Stimulated activated CD8-positive, alpha-beta memory T cell treated with anti-CD3 and anti-CD28 coated beads, Interleukin-12 subunit alpha, Interleukin-12 subunit beta, amount 100 ng/mL, for 24 hours (primary cell): Measurements from ENCODE around the gene KPTN.
A peak's percentile ranks its signal among the peaks of the same experiment; 100 is the strongest.

ENCODE experiments used
- DNase-seq: peaks from one replicate; pipeline ENCODE4 v3.0.0-alpha.2; 2020; ENCODE audit errors: extremely low read depth

KPTN gene

DNA sequence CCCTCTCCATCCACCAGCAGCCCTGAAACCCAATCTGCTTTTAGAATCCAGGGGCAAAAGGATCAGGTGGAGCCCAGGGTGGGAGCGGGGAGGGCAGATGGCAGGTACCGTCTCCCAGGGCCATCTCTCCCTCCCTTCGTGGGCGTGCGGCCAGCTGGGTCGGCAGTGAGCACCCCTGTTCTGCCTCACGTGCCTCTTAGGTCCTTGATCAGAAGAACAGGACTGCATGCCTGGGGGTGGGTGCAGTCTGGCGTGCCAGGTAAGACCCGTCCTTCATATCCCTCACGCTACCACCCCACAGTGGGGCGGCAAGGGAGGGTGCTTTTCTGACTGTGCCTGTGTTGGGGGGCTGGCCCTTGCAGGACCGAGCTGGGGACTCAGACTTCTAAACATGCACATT, 14.3 kb downstream of the KPTN start:
- no peak for DNase-seq

GRCh38 chr19:47469363-47469700, 14.7 kb downstream of the KPTN start:
- DNase-seq, result no peak

GRCh38 chr19:47467914-47468313, 16.1 kb downstream of the KPTN start:
- no peak for DNase-seq

DNA sequence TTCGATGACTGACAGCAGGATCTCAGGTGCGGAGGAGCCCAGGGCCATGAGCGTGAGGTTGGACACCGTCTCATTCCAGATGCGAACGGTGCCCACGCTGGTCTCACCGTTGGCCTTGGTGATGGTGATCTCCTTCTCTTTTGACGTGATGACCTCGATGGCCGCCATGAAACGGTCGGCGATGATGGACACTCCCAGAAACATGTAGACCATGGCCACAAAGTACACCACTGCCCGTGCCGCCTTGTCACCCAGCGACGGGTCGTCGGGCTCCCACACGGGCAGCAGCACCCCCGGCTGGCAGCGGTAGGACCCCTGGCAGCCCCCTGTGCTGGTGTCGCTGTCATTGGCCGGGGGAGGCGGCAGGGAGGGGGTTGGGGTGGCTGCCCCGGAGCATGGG, 18.1 kb downstream of the KPTN start:
- DNase-seq, result no peak

DNA sequence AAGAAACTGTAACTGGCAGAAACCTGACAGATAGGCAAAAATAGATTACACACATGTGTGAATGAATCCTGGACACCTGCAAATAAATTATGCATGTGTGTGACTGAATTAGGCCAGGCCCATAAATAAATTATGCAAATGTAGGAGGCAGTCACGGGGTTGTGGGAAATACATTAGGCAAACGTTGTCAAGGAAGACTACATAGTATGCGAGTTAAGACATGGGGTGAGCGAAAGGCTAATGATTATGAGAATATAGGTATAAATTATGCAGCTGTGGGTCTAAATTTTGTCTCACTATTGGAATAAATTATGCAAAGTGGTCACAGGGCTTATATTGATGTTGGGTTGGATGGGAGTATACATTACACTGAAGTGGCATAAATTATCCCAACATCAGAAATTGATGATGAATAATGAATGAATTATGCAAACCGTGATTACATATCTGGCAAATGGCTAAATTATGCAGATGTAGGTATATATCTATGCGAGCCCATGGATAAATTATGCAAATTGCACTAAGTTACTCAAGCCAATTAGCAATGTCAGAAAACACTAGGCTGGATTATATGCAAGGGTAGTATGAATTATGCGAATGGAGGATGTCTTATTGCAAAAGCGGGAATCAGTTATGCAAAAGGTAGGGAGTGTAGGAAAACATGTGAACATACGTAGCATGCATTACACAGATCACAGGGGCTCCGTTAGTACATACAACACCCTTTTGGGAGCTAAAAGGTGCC, 19.2 kb downstream of the KPTN start:
- DNase-seq, result no peak

GRCh38 chr19:47461876-47462275, 22.1 kb downstream of the KPTN start:
- DNase-seq, result no peak

DNA sequence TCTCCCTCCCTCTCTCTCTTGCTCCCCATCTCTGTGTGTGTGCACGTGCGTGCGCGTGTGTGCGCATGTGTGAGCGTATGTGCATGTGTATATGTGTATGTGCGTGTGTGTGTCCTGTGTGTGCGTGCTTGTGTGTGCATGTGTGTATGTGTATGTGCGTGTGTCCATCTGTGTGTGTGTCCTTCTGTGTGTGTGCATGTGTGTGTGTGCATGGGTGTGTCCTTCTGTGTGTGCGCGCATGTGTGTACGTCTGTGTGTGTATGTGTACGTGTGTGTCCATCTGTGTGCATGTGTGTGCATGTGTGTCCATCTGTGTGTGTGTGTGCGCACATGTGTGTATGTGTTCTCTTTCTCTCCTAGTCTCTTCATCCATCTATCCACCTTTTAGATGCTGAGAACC, 24.5 kb downstream of the KPTN start:
- no peak for DNase-seq

GRCh38 chr19:47458672-47459071, 25.3 kb downstream of the KPTN start:
- DNase-seq, result no peak

DNA sequence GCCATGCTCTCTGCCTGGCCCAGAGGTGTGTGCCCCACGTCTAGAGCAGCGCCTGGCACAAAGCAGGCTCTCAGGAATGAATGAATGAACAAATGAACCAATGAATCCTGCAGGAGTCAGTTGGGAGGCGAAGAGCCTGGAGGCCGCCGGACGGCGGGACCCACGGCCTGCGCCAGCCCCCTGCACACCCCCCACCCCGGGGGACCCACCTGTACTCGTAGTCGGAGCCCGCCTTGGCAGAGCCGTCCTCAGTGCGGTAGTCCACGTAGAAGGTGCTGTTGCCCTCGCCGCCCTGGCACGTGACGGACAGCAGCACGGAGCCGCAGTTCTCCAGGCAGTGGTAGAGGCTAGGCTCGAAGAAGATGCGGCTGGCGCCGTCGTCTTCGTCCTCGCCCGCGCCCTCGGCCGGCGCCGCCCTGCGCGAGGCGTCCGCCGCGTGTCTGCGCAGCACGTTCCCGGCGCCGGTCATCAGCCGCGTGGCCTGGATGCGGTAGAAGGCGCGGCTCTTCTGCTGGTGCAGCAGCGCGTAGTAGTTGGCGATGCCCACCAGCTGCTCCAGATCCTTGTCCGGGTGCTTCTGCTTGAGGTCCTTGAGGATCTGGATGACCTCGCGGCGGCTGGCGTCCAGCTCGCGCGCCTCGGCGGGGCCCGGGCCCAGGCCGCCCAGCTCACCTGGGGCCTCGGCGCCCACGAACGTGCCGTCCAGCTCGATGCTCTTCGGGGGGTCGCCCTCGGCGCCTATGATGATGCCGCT, 27.1 kb downstream of the KPTN start:
- no peak for DNase-seq

GRCh38 chr19:47450478-47450877, 33.5 kb downstream of the KPTN start:
- no peak for DNase-seq

DNA sequence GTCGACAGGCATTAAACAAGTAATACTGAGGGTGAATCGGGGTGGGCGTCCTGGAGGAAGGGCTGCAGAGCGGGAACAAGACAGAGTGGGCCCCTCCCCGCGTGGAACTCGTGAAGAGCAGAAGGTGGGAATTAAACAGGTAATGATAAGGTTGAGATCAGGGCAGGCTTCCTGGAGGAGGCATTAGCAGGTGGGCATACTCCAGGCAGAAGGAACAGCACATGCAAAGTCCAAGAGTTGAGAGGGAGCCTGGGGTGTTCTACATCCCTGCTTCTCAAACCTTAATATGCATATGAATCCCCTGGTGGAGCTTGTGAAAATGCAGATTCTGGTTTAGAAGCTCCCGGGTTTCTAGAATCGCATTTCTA, 35.7 kb downstream of the KPTN start:
- DNase-seq, result no peak

DNA sequence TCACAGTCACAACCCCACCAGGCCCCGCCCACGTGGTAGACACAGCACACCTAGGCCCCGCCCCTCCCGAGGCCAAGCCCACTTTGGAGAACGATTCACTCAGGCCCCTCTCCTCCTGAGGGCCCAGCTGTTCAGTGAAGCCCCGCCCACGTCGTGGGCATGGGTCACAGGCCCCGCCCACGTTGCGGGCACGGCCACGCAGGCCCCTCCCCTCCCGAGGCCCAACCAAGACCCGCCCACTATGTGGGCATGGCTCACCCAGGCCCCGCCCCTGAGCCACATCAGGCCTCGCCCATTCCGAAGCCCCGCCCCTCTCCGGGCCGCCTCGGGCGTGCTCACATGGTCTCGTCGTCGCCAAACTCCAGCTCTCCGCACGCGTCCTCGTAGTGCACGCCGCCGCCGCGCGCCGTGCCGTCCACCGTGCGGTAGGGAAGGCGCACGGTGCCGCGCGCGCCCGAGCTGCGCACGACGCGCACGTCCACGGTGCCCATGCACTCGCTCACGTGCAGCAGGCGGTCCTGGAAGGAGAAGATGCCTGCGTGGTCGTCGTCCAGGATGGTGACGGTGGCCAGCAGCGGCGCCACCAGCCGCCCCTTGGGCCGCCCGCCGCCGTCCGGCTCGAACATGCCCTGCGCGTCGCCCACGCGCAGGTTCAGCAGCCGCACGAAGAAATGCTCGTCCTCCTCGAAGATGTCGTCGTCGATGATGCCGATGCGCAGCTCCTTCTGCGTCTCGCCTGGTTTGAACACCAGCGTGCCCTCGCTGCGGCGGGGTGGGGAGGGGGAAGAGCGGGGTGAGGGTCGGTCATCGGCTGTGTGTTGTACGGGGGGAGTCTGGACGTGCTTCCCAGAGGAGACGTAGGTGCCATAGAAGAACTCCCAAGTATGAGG, 36.3 kb downstream of the KPTN start:
- DNase-seq, result no peak

- no peak for DNase-seq
Measured at GRCh38 chr19:47446534-47447469, 37.2 kb downstream of the KPTN start.

- peak; percentile 22 for DNase-seq
Measured at GRCh38 chr19:47445937-47446402, 38.0 kb downstream of the KPTN start.

GRCh38 chr19:47445527-47445926, 38.5 kb downstream of the KPTN start:
- no peak for DNase-seq

DNA sequence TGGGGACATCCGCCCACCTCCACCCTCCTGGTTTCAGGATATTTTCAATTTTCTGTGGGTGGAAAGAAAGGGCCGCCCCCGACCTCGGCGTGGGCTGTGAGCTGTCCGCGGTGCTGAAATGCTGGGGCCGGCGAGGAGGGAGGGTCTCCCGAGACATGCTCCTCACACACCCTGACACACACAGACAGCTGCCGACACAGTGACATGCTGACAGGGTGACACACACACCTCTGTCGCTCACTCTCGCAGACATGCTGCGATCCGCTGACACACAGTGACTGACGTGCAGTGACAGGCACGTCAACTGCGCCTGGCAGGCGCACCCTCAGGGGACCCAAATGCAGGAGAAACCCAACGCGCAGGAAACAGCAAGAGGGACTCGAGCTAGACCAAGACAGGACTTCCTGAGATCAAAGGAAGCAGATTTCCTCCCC, 39.6 kb downstream of the KPTN start:
- DNase-seq, result no peak

GRCh38 chr19:47443331-47443730, 40.7 kb downstream of the KPTN start:
- no peak for DNase-seq

DNA sequence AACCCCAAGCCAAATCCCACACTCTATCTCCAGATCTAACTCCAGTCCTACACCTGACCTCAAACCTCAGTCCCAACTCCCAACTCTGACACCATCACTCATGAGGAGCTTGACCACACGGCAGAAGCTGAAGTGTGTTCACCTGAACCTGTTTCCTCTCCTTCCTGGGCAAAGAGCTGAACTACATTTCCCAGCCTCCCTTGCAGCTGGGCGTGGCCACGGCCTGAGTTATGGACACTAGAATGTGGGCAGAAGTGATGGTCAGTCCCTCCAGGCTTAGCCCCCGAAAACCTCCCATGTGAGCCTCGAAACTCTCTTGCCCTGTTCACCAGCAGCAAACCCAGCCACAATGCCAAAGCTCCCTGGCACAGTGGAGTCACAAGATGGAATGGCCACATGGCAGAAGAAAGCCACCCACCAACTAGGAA, 45.2 kb downstream of the KPTN start:
- no peak for DNase-seq

DNA sequence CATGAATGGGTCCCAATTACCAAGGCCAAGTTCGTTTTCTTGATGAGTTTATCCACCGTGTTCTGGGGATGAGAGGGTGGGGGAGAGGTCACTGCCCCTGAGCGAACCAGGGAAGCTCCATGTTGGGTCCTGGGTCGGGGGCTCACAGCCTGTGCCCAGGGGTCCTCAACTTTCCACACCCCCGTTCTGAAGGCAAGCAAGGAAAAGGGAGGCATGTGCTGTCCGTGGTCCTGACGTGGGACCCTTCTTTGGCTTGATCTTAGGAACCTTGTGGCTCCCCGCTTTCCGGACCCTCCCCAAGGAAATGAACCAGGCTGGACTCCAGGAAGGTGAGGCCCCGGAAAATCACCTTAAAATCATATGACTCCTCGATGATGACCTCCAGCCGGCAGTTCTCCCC, 46.5 kb downstream of the KPTN start:
- no peak for DNase-seq

- peak; percentile 67 for DNase-seq
Measured at GRCh38 chr19:47436712-47437401, 47.2 kb downstream of the KPTN start.
